PC-3 (cell line): Measurements from ENCODE around the gene MAZ. TPM values are rescaled to one million over a fixed set of nuclear protein-coding genes. Genes with fewer than 3 reads are reported as not detected.

ENCODE experiments used
- ATAC-seq: fragments of 200-7000 bp; cut with Tn5 transposase; 2 replicates; pipeline ENCODE4 v1.9.1; 2020; ENCODE audit warnings: mild to moderate bottlenecking, moderate library complexity
- BruUV-seq: library from RNA; stranded (reverse); fragments of 400-500 nt; replicated peaks from 2 replicates; lab custom pipeline; 2021; lab: Mats Ljungman, UMichigan
- CTCF ChIA-PET: fragments of 300-600 bp; sonication (Branson Sonifier 250); formaldehyde crosslinking; loops from one replicate; lab custom pipeline; 2022; ENCODE audit warnings: antibody characterized with exemption; lab: Charles Lee
- POLR2A ChIA-PET: fragments of 300-600 bp; sonication (Branson Sonifier 250); formaldehyde crosslinking; loops from one replicate; lab custom pipeline; 2022; ENCODE audit warnings: antibody characterized with exemption; ENCODE audit not compliant: unreplicated experiment; lab: Charles Lee
- DNase-seq: peaks from one replicate; pipeline ENCODE4 v3.0.0-alpha.2; 2015
- H2AFZ ChIP-seq: fragments of 300-600 bp; sonication (generic); 2 replicates; pipeline ENCODE4 v1.6.0; 2016; ENCODE audit warnings: antibody characterized with exemption, low read length
- H3F3A ChIP-seq: fragments of 300-600 bp; sonication (generic); one replicate; pipeline ENCODE4 v1.6.0; 2017; ENCODE audit warnings: antibody characterized with exemption, low read length, control low read depth, mild to moderate bottlenecking; ENCODE audit not compliant: unreplicated experiment
- H3K27ac ChIP-seq: fragments of 300-600 bp; sonication (generic); 2 replicates; pipeline ENCODE4 v1.5.1; 2016; ENCODE audit warnings: mild to moderate bottlenecking, low read length
- H3K27me3 ChIP-seq: fragments of 300-600 bp; sonication (generic); 2 replicates; pipeline ENCODE4 v1.6.1; 2016; ENCODE audit warnings: low read length, mixed read lengths
- H3K36me3 ChIP-seq: fragments of 300-600 bp; sonication (generic); 2 replicates; pipeline ENCODE4 v1.6.1; 2016; ENCODE audit warnings: low read depth, mixed run types, low read length, mixed read lengths
- H3K4me1 ChIP-seq: fragments of 300-600 bp; sonication (generic); 2 replicates; pipeline ENCODE4 v1.5.1; 2016; ENCODE audit warnings: low read length; ENCODE audit not compliant: insufficient read depth
- H3K4me2 ChIP-seq: fragments of 300-600 bp; sonication (generic); 2 replicates; pipeline ENCODE4 v1.6.0; 2016; ENCODE audit warnings: low read length
- H3K4me3 ChIP-seq: fragments of 300-600 bp; sonication (generic); 2 replicates; pipeline ENCODE4 v1.5.1; 2016; ENCODE audit warnings: mild to moderate bottlenecking, low read length, mixed read lengths
- H3K79me2 ChIP-seq: fragments of 300-600 bp; sonication (generic); 2 replicates; pipeline ENCODE4 v1.6.1; 2017; ENCODE audit warnings: low read length, mixed read lengths
- H3K9ac ChIP-seq: fragments of 300-600 bp; sonication (generic); 2 replicates; pipeline ENCODE4 v1.6.0; 2016; ENCODE audit warnings: mild to moderate bottlenecking, low read length
- H3K9me2 ChIP-seq: fragments of 300-600 bp; sonication (generic); replicated peaks from 2 replicates; pipeline ENCODE4 v1.6.1; 2016; ENCODE audit warnings: mixed run types, low read length, mixed read lengths
- H3K9me3 ChIP-seq: fragments of 300-600 bp; sonication (generic); 2 replicates; pipeline ENCODE4 v1.6.1; 2016; ENCODE audit warnings: low read length, mixed read lengths
- H4K20me1 ChIP-seq: fragments of 300-600 bp; sonication (generic); 2 replicates; pipeline ENCODE4 v1.6.1; 2016; ENCODE audit warnings: low read length, mixed read lengths
- EZH2 ChIP-seq: fragments of 300-600 bp; sonication (generic); IDR thresholded peaks from one replicate; pipeline ENCODE4 v1.6.1; 2017; ENCODE audit warnings: antibody characterized with exemption, mild to moderate bottlenecking, low read length; ENCODE audit not compliant: unreplicated experiment
- EZH2phosphoT487 ChIP-seq: fragments of 300-600 bp; sonication (generic); IDR thresholded peaks from 2 replicates; pipeline ENCODE4 v1.6.1; 2018; ENCODE audit warnings: mild to moderate bottlenecking, antibody characterized with exemption, low read length, borderline replicate concordance
- intact Hi-C: fragments of 100-400 bp; cut with micrococcal nuclease; formaldehyde crosslinking; loops from 2 replicates; pipeline ENCODE4 v1.9.0; 2023
- total RNA-seq: library from RNA; depleted of rRNA; stranded (reverse); fragments of >200 nt; gene quantifications from 2 replicates; pipeline ENCODE4 v1.2.3, GENCODE V29; 2014
- TF ChIP-seq, protein P1 (sequence below): fragments of 300-600 bp; sonication (generic); conservative IDR thresholded peaks from 2 replicates; pipeline ENCODE4 v1.5.1; 2017; ENCODE audit warnings: antibody characterized with exemption, low read depth, mild to moderate bottlenecking, low read length

Gene MAZ
- total RNA-seq, 1 experiment from 2014 or later, result 279 TPM

DNA sequence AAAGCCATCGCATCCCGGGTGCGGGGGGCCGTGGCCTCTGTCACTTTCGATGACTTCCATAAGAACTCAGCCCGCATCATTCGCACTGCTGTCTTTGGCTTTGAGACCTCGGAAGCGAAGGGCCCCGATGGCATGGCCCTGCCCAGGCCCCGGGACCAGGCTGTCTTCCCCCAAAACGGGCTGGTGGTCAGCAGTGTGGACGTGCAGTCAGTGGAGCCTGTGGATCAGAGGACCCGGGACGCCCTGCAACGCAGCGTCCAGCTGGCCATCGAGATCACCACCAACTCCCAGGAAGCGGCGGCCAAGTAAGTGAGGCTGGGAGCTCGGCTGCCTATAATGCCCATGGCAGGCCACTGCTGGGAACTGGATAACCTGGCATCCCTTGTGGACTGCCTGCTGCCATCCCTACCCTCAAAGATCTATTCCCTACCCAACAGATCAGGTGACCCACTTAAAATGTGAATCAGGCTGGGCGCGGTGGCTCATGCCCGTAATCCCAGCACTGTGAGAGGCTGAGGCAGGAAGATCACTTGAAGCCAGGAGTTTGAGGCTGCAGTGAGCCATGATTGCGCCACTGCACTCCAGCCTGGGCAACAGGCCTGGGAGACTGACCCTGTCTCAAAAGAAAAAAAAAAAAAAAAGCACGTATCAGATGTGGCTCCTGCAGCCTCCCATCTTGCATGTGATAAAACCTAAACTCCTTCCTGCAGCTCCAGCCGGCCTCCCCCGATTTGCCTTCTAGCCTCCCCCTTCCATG lies 38.4 kb downstream of the MAZ start:
- no peaks in the 10 kb centered on the region for H3K79me2 ChIP-seq

DNA sequence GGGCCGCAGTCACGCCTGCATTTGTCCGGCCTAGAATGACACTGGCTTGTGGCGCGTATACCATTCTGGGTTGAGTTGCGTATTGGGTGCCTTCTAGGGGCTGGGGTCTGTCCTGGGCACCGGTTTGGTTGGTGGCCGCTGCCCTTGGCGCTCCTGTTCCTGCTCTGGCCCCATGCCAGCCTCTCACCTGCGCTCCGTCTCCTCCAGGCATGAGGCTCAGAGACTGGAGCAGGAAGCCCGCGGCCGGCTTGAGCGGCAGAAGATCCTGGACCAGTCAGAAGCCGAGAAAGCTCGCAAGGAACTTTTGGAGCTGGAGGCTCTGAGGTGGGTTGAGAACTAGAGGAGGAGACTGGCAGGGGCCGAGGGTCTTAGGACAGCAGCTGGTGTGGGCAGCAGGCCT lies 39.3 kb downstream of the MAZ start:
- Histone ChIP-seq H3K4me2 (no peak overlapping the region), H3K9ac (no peak overlapping the region), H3F3A (no peaks in the 10 kb centered on the region), H3K4me3 (no peak overlapping the region), H3K9me3 (no peaks in the 10 kb centered on the region), H3K9me2 (no peaks in the 10 kb centered on the region), H3K4me1 (no peaks in the 10 kb centered on the region), H3K27ac (no peak overlapping the region), H3K36me3 (no peaks in the 10 kb centered on the region), H3K79me2 (no peaks in the 10 kb centered on the region), H4K20me1 (no peaks in the 10 kb centered on the region), H2AFZ (no peak overlapping the region), H3K27me3 (no peaks in the 10 kb centered on the region)
- intact Hi-C loops, result no loop called here
- TF ChIP-seq EZH2, result no peak
- no peak for TF ChIP-seq EZH2phosphoT487
- TF ChIP-seq, protein P1, sequence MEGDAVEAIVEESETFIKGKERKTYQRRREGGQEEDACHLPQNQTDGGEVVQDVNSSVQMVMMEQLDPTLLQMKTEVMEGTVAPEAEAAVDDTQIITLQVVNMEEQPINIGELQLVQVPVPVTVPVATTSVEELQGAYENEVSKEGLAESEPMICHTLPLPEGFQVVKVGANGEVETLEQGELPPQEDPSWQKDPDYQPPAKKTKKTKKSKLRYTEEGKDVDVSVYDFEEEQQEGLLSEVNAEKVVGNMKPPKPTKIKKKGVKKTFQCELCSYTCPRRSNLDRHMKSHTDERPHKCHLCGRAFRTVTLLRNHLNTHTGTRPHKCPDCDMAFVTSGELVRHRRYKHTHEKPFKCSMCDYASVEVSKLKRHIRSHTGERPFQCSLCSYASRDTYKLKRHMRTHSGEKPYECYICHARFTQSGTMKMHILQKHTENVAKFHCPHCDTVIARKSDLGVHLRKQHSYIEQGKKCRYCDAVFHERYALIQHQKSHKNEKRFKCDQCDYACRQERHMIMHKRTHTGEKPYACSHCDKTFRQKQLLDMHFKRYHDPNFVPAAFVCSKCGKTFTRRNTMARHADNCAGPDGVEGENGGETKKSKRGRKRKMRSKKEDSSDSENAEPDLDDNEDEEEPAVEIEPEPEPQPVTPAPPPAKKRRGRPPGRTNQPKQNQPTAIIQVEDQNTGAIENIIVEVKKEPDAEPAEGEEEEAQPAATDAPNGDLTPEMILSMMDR, result no peak
- ATAC-seq (no peak), DNase-seq (no peak)
- ChIA-PET POLR2A (no interaction called here), CTCF (no interaction called here)
- no TSS peak for BruUV-seq

More for the DNA sequence above, 38.4 kb downstream of the MAZ start:
- H3K27ac ChIP-seq, result no peak overlapping the region
- H3K9me2 ChIP-seq, result no peaks in the 10 kb centered on the region
- no peaks in the 10 kb centered on the region for H3K9me3 ChIP-seq
- ChIA-PET POLR2A (no interaction called here), CTCF (no interaction called here)
- no peak overlapping the region for H3K4me3 ChIP-seq
- BruUV-seq, result no TSS peak
- no peak overlapping the region for H2AFZ ChIP-seq
- no peak overlapping the region for H3K4me2 ChIP-seq
- no peak overlapping the region for H3K9ac ChIP-seq
- H3K4me1 ChIP-seq, result no peaks in the 10 kb centered on the region
- TF ChIP-seq EZH2phosphoT487 (no peak), EZH2 (no peak)
- TF ChIP-seq, protein P1, result no peak
- no peak for DNase-seq
- H4K20me1 ChIP-seq, result no peaks in the 10 kb centered on the region
- no peaks in the 10 kb centered on the region for H3F3A ChIP-seq
- no peaks in the 10 kb centered on the region for H3K36me3 ChIP-seq
- ATAC-seq, result no peak
- intact Hi-C loops, result no loop called here
- H3K27me3 ChIP-seq, result no peaks in the 10 kb centered on the region
